GM18858 (cell line): ENCODE results near the gene PCDHA10.
"Not testable (repeated sequence)": the region's sequence is repeated elsewhere in the genome, so short reads cannot be mapped to it uniquely, and the experiment has no call there.

Source experiments
- ATAC-seq: cut with Tn5 transposase; IDR thresholded peaks from one replicate; pipeline ENCODE4 v1.9.1; 2021; ENCODE audit not compliant: unreplicated experiment

PCDHA10 gene

GRCh38 chr5:140855772-140856674, at the start of gene PCDHA10:
Gene PCDHA10 (plus strand): TSS chr5:140855897. CDS start chr5:140856049, 152 bp downstream.
- ATAC-seq: no peak

DNA sequence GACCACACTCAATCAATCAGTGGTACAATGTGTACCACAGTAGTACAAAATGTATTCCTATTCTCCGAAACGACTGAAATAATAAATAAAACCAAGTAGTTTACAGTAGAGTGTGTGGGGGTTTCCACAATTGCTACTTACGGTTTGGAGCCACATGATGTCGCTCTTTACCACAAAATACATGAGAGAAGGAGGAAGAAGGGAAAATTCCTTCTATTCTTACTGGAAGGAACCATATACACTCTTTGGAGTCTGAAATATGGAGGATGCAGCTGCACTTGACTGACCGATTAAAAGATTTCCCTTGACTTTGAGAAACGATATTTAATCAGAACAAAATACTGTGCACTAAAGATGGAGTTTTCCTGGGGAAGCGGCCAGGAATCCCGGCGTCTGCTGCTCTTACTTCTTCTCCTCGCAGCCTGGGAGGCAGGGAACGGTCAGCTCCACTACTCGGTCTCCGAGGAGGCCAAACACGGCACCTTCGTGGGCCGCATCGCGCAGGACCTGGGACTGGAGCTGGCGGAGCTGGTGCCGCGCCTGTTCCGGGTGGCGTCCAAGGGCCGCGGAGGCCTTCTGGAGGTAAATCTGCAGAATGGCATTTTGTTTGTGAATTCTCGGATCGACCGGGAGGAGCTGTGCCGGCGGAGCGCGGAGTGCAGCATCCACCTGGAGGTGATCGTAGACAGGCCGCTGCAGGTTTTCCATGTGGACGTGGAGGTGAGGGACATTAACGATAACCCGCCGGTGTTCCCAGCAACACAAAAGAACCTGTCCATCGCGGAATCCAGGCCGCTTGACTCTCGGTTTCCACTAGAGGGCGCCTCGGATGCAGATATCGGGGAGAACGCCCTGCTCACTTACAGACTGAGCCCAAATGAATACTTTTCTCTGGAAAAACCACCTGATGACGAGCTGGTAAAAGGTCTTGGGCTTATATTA, 48.6 kb upstream of the PCDHA10 start, which contains the start of gene PCDHA4:
PCDHA4 (plus strand) TSS at position 235 of the 942 bp plus-strand sequence.
- no peak for ATAC-seq

DNA sequence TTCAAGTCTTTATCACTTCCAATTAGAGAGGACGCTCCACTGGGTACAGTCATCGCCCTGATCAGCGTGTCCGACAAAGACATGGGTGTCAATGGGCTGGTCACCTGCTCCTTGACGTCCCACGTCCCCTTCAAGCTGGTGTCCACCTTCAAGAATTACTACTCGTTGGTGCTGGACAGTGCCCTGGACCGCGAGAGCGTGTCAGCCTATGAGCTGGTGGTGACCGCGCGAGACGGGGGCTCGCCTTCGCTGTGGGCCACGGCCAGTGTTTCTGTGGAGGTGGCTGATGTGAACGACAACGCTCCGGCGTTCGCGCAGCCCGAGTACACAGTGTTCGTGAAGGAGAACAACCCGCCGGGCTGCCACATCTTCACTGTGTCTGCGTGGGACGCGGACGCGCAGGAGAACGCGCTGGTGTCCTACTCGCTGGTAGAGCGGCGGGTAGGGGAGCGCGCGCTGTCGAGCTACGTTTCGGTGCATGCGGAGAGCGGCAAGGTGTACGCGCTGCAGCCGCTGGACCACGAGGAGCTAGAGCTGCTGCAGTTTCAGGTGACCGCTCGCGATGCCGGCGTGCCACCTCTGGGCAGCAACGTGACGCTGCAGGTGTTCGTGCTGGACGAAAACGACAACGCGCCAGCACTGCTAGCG, 47.3 kb upstream of the PCDHA10 start:
- ATAC-seq: not testable (repeated sequence)

- no peak for ATAC-seq
Observed at GRCh38 chr5:140808889-140809291, 46.8 kb upstream of the PCDHA10 start.

GRCh38 chr5:140821375-140822280, 34.1 kb upstream of the PCDHA10 start, which contains the start of gene PCDHA5:
Gene PCDHA5 (plus strand): TSS chr5:140821613.
- no peak for ATAC-seq

- no peak for ATAC-seq
Observed at GRCh38 chr5:140822281-140822629, 33.4 kb upstream of the PCDHA10 start.

DNA sequence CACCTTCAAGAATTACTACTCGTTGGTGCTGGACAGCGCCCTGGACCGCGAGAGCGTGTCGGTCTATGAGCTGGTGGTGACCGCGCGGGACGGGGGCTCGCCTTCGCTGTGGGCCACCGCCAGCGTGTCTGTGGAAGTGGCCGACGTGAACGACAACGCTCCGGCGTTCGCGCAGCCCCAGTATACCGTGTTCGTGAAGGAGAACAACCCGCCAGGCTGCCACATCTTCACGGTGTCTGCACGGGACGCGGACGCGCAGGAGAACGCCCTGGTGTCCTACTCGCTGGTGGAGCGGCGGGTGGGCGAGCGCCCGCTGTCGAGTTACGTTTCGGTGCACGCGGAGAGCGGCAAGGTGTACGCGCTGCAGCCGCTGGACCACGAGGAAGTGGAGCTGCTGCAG, 32.7 kb upstream of the PCDHA10 start:
- not testable (repeated sequence) for ATAC-seq

GRCh38 chr5:140823475-140823874, 32.2 kb upstream of the PCDHA10 start:
- no peak for ATAC-seq

DNA sequence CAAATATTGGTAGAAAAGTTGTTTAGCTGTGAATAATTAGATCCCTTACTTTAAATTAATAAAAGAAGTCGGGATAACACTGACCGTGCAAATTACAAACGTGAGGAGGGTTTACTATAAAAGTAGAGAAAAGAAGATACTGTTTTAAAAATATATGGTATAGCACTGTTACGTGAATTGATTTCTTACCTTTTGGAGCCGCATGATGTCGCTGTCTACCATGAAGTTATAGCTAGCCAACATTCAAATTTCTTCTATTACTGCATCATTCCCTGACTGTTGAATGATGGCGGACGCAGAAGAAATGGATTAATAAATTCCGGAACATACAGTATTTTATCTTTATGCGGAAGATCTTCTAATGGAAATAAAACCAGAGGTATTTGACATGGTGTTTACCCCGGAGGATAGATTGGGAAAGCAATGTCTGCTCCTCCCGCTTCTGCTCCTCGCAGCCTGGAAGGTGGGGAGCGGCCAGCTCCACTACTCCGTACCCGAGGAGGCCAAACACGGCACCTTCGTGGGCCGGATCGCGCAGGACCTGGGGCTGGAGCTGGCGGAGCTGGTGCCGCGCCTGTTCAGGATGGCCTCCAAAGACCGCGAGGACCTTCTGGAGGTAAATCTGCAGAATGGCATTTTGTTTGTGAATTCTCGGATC, 27.9 kb upstream of the PCDHA10 start, which contains the start of gene PCDHA6:
PCDHA6 (plus strand) TSS at position 257 of the 658 bp plus-strand sequence; CDS start at position 389, 132 bp downstream.
- no peak for ATAC-seq

- ATAC-seq: no peak
Observed at GRCh38 chr5:140828362-140828737, 27.3 kb upstream of the PCDHA10 start.

- ATAC-seq: not testable (repeated sequence)
Observed at GRCh38 chr5:140829511-140830501, 25.9 kb upstream of the PCDHA10 start.

- no peak for ATAC-seq
Observed at GRCh38 chr5:140833993-140834392, 21.7 kb upstream of the PCDHA10 start, which contains the start of gene PCDHA7. Gene PCDHA7 (plus strand): TSS chr5:140834269. CDS start chr5:140834384, 115 bp downstream.

DNA sequence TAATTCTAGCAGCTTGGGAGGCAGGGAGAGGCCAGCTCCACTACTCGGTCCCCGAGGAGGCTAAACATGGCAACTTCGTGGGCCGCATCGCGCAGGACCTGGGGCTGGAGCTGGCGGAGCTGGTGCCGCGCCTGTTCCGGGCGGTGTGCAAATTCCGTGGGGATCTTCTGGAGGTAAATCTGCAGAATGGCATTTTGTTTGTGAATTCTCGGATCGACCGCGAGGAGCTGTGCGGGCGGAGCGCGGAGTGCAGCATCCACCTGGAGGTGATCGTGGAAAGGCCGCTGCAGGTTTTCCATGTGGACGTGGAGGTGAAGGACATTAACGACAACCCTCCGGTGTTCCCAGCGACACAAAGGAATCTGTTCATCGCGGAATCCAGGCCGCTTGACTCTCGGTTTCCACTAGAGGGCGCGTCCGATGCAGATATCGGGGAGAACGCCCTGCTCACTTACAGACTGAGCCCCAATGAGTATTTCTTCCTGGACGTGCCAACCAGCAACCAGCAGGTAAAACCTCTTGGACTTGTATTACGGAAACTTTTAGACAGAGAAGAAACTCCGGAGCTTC, 21.2 kb upstream of the PCDHA10 start:
- ATAC-seq: not testable (repeated sequence)

- no peak for ATAC-seq
Observed at GRCh38 chr5:140835622-140836510, 19.8 kb upstream of the PCDHA10 start.

GRCh38 chr5:140840978-140841962, 14.4 kb upstream of the PCDHA10 start, which contains the start of gene PCDHA8:
Gene PCDHA8 (plus strand): TSS chr5:140841187. CDS start chr5:140841322, 135 bp downstream.
- no peak for ATAC-seq
